Heart right ventricle (tissue), 16 donors: ENCODE data around the gene WDR36. TPM values are rescaled to one million over a fixed set of nuclear protein-coding genes. Genes with fewer than 3 reads are reported as not detected.

Source experiments
- ATAC-seq, 8 donors: fragments of 200-7000 bp; cut with Tn5 transposase; one replicate each; pipeline ENCODE4 v1.9.1; 2020; ENCODE audit warnings: mild to moderate bottlenecking in 8 of 8, moderate library complexity in 8 of 8, moderate number of reproducible peaks in 1 of 8
- DNase-seq, 2 donors: peaks; one replicate each; pipeline ENCODE4 v3.0.0-alpha.2; 2020
- H3K27ac ChIP-seq, 10 donors: fragments of 200-600 bp; sonication (generic) in 2 of 10; one replicate each; pipeline versions ENCODE4 v1.5.0 to v1.8.0; 2020 to 2022; ENCODE audit warnings: mild to moderate bottlenecking in 3 of 10
- H3K27me3 ChIP-seq, 7 donors: fragments of 200-600 bp; one replicate each; pipeline ENCODE4 v1.8.0; 2021 to 2022; ENCODE audit warnings: mild to moderate bottlenecking in 2 of 7
- H3K36me3 ChIP-seq, 9 donors: fragments of 200-600 bp; sonication (generic) in 1 of 9; one replicate each; pipeline versions ENCODE4 v1.5.0 to v1.8.0; 2020 to 2022; ENCODE audit warnings: mild to moderate bottlenecking in 2 of 9
- H3K4me1 ChIP-seq, 9 donors: fragments of 200-600 bp; sonication (generic) in 1 of 9; one replicate each; pipeline versions ENCODE4 v1.5.0 to v1.8.0; 2020 to 2022; ENCODE audit warnings: mild to moderate bottlenecking in 4 of 9
- H3K4me3 ChIP-seq, 10 donors: fragments of 200-600 bp; sonication (generic) in 2 of 10; one replicate each; pipeline versions ENCODE4 v1.5.0 to v1.8.0; 2020 to 2022; ENCODE audit warnings: mild to moderate bottlenecking in 7 of 10, moderate library complexity in 2 of 10
- H3K9me3 ChIP-seq, 11 donors: fragments of 200-600 bp in 10 of 11; sonication (generic) in 2 of 11; one replicate each; pipeline versions ENCODE4 v1.5.0 to v1.8.0; 2013 to 2022; ENCODE audit warnings: mild to moderate bottlenecking in 2 of 11, control low read depth in 1 of 11, moderate library complexity in 1 of 11
- CTCF ChIP-seq, 9 donors: fragments of 200-600 bp; sonication (generic) in 2 of 9; IDR thresholded peaks; one replicate each; pipeline versions ENCODE4 v1.5.0 to v1.8.0; 2021 to 2022; ENCODE audit warnings: antibody characterized with exemption in 9 of 9, mild to moderate bottlenecking in 5 of 9, moderate library complexity in 1 of 9
- WGBS, 2 donors: extraction: QIAGEN DNeasy Blood & Tissue Kit; methylation state at CpG; one replicate each; pipeline ENCODE4 v1.1.7; 2013; ENCODE audit warnings: inconsistent platforms in 1 of 2; 5-methylcytosine and 5-hydroxymethylcytosine counted together
- intact Hi-C, 10 donors: fragments of 100-400 bp; cut with DNase I; formaldehyde crosslinking; loops; one replicate each; pipeline versions ENCODE4 v1.11.1 to v1.14.2; 2022
- polyA plus RNA-seq, 2 donors: library from polyadenylated mRNA; stranded (reverse); fragments of 200-250 nt; gene quantifications; one replicate each; pipeline ENCODE4 v1.2.3, GENCODE V29; 2013
- total RNA-seq, 10 donors: library from RNA; stranded (reverse); fragmentation: NEBNext Ultra II Directional in 3 of 10; extraction: Animal tissue kit (Norgen Biotek cat#: 25700) in 3 of 10; gene quantifications; one replicate each; pipeline versions ENCODE4 v1.2.1 to v1.2.4, GENCODE V29; 2021 to 2023
- donor health status: Arrhythmogenic right ventricular cardiomyopathy.
- donor health status: ischemic (EF 13 %, LVEDD 7.1; RV severe dilation, severe dysfunction).
- donor health status: healthy with polysubstance abuse.
- donor health status: DM: no; HTN: yes; CAD: no.
- donor health status: DM: no; HTN: no; CAD: no.
- donor health status: ischemic (EF 25% LVEDD 6.9; RV normal size, moderate dysfunction).
- donor health status: ischemic (EF 25% LVEDD 5.7; RV mildly dilated, moderate dysfunction).
- donor health status: healthy.
- donor health status: DM: yes; HTN: yes; CAD: no.
- donor health status: Ischemic cardiomyopathy.
- donor health status: ischemic (EF 35%, LVEDD 5.7; RV mildly dilated, moderate dysfunction).
- donor health status: nonischemic (EF 11% LVEDD 7.7; RV severe dilation, severe dysfunction).
- donor health status: DM: yes; HTN: yes; CAD: no.
- donor health status: PGD.
- donor health status: ischemic (EF 29% LVEDD 5.4; RV normal size, mild dysfunction).
- donor health status: nonischemic (EF 23%, LVEDD 6.1; RV moderate dilation, normal function).

The WDR36 gene
- total and polyA plus RNA-seq, 12 donors: 3.2 to 15.8 (median 12.7) TPM

GRCh38 chr5:111169269-111169668 lies 77.1 kb downstream of the WDR36 start:
- no peak overlapping the region for H3K4me3 ChIP-seq
- H3K4me1 ChIP-seq: peaks cover 0 to 7% (median 0%) of the 10 kb centered on the region in 9 donors
- WGBS, 2 donors: 44 to 56% methylated on average over 2 of the region's 2 CpGs
- no peak for TF ChIP-seq CTCF (IDR thresholded peaks at IDR 0.05)
- peaks cover 0 to 5% (median 0%) of the 10 kb centered on the region in 11 donors for H3K9me3 ChIP-seq
- DNase-seq (no peak), ATAC-seq (no peak)
- no peak overlapping the region for H3K27ac ChIP-seq
- intact Hi-C loops: no loop called here
- peaks cover 0 to 11% (median 0%) of the 10 kb centered on the region in 7 donors for H3K27me3 ChIP-seq
- no peaks in the 10 kb centered on the region for H3K36me3 ChIP-seq

GRCh38 chr5:111170279-111170678 lies 78.1 kb downstream of the WDR36 start:
- intact Hi-C loops: no loop called here
- H3K4me3 ChIP-seq: no peak overlapping the region
- H3K27me3 ChIP-seq: peaks cover 0 to 11% (median 0%) of the 10 kb centered on the region in 7 donors
- DNase-seq: no peak
- H3K36me3 ChIP-seq: no peaks in the 10 kb centered on the region
- TF ChIP-seq CTCF (IDR thresholded peaks at IDR 0.05): no peak
- peaks cover 0 to 5% (median 0%) of the 10 kb centered on the region in 11 donors for H3K9me3 ChIP-seq
- H3K27ac ChIP-seq: no peak overlapping the region
- no peak for ATAC-seq
- peaks cover 0 to 7% (median 0%) of the 10 kb centered on the region in 9 donors for H3K4me1 ChIP-seq
- 85 to 86% methylated on average over 2 of the region's 2 CpGs for WGBS, 2 donors

DNA sequence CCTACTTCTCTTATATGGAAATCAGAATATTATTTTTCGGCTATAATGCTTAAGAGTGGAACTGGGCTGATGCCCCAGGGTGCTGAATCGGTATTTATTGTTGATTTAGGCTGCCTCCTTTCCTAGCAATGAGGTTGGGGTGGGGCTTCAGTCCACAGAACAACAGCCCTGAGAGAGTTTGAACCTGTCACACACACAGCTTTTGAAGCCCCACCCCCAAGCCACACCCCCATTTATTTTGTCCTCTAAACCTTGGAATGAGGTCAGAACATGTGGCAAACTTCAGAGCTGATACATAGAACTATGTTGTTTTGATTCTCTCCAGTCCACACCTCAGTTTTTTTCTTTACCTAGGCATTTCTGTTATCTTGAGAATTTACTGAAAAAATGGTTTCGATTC lies 80.4 kb downstream of the WDR36 start:
- Histone ChIP-seq H3K4me3 (no peak overlapping the region), H3K27ac (no peak overlapping the region), H3K27me3 (peaks cover 0 to 15% (median 0%) of the 10 kb centered on the region in 7 donors), H3K4me1 (peaks cover 0 to 7% (median 0%) of the 10 kb centered on the region in 9 donors), H3K36me3 (no peaks in the 10 kb centered on the region), H3K9me3 (peaks cover 0 to 5% (median 0%) of the 10 kb centered on the region in 11 donors)
- ATAC-seq (no peak), DNase-seq (no peak)
- WGBS, 2 donors: 71 to 78% methylated on average over 3 of the region's 3 CpGs
- no peak for TF ChIP-seq CTCF (IDR thresholded peaks at IDR 0.05)
- intact Hi-C loops: no loop called here

- DNase-seq (no peak), ATAC-seq (no peak)
- no peak overlapping the region for H3K27ac ChIP-seq
- TF ChIP-seq CTCF (IDR thresholded peaks at IDR 0.05): no peak
- H3K4me3 ChIP-seq: no peak overlapping the region
- peaks cover 0 to 15% (median 0%) of the 10 kb centered on the region in 7 donors for H3K27me3 ChIP-seq
- H3K4me1 ChIP-seq: peaks cover 0 to 7% (median 0%) of the 10 kb centered on the region in 9 donors
- H3K9me3 ChIP-seq: no peaks in the 10 kb centered on the region
- intact Hi-C loops: no loop called here
- 68 to 82% methylated on average over 2 of the region's 2 CpGs for WGBS, 2 donors
- no peaks in the 10 kb centered on the region for H3K36me3 ChIP-seq
Observed at GRCh38 chr5:111173476-111173875, 81.3 kb downstream of the WDR36 start.

Other genes starting within 250 kb of the WDR36 start
- 1 to 10 TPM; 3.1 to 8.5 (median 4.5) TPM for gene TSLP, start 20.6 kb upstream of the WDR36 start, total RNA-seq
- 1 to 10 TPM; 2.8 to 8.7 TPM for gene TSLP, start 20.6 kb upstream of the WDR36 start, polyA plus RNA-seq
- 1 to 10 TPM in 1 of 10 donors, under 1 TPM in 9; 0.02 to 2.0 (median 0.35) TPM for gene CAMK4, start 132.0 kb downstream of the WDR36 start, total RNA-seq
- under 1 TPM in 1 of 2 donors, not detected in 1; 0.06 TPM for gene CAMK4, start 132.0 kb downstream of the WDR36 start, polyA plus RNA-seq